Pons (tissue), 1 donor: ENCODE measurements around the gene EPHB1.

ENCODE experiments used
- DNase-seq: peaks from one replicate; pipeline ENCODE4 v3.0.0-alpha.2; 2016; ENCODE audit warnings: low spot score

The EPHB1 gene

GRCh38 chr3:134809427-134810051 lies 14.5 kb downstream of the EPHB1 start:
- DNase-seq, result no peak

DNA sequence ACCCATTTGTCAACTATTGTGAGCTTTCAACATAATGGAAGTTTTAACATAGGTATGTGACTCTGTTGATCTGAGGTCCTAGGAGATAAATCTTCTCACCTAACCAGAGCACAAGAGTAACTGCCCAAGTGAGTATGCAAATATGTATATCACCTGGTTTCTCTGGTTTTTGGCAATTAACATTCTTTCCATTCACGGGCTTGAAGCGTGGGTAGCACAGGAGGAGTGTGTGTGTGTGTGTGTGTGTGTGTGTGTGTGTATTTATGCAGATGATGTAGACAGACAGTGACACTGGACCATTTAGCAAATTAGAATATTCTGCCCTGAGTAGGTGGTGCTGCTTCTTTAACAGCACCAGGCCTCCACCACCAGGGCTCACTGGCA lies 15.0 kb downstream of the EPHB1 start:
- DNase-seq, result no peak

- no peak for DNase-seq
Observed at GRCh38 chr3:134810850-134811249, 15.8 kb downstream of the EPHB1 start.

DNA sequence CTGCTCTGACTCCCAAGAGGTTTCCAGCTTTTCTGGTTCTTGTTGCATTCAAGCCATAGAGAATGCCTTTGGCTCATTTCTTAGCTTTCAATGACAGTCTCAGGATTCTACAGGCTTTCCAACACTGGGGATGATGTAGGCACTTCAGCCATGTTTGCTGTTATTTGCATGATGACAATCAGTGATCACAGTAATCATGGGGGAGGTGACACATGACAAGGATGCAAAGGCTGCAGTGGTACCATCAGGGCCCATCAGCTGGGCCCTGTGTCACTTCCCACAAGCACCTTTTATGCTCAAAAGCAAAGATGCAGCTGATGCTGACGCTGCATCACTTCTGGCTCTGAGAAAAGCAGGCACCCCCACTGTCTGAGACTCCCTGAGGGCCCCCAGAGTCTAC lies 18.6 kb downstream of the EPHB1 start:
- no peak for DNase-seq

DNA sequence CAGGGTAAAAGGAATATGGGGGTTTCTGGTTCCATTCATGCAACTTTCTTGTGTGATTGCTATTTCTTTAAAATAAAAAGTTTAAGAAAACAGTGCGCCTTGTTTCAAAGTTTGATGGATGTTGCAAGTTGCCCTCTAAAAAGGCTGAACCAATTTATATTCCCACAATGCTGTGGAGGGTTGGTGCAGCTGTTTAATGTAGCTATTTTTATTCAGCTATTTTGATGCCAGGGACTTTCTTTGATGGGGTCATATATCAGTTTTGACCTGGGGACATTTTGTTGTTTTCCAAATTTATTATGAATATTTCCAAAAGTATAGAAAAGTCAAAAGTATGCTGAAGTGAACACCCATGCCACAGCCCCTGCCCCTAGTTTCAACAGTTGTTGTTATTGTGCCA lies 20.5 kb downstream of the EPHB1 start:
- DNase-seq, result no peak

DNA sequence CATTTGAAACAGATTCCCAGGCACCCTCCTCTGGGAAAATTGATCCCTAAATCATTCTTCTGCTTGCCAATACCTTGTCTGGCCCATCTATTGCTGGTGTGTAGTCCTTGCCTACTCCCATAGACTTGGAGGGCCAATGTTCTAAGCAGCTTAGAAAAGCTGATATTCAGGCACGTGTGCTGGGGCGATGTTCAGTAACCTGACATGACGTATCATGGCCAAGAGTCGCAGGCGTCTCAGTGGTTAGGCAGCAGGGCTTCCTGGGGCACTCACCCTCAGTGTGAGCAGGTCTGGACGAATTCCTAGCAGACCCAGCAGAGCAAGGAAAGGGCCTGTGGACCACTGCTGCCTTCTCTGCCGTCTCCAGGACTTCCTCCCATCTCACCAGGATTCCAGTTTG lies 21.6 kb downstream of the EPHB1 start:
- DNase-seq, result no peak

GRCh38 chr3:134817297-134817696 lies 22.2 kb downstream of the EPHB1 start:
- no peak for DNase-seq

DNA sequence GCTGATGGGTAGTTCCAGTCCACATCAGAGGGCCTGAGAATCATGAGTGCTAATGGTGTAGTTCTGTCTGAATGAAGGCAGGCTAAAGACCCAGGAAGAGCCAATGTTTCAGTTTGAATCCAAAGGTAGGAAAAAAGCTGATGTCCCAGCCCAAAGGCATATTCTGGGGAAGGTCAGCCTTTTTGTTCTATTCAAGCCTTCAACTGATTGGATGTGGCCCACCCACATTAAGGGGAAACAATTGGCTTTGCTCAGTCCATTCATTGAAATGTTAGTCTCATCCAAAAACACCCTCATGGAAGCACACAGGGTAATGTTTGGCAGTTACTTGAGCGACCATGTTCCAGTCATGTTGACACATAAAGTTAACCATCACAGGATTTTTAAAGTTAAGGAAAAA lies 25.9 kb downstream of the EPHB1 start:
- no peak for DNase-seq

DNA sequence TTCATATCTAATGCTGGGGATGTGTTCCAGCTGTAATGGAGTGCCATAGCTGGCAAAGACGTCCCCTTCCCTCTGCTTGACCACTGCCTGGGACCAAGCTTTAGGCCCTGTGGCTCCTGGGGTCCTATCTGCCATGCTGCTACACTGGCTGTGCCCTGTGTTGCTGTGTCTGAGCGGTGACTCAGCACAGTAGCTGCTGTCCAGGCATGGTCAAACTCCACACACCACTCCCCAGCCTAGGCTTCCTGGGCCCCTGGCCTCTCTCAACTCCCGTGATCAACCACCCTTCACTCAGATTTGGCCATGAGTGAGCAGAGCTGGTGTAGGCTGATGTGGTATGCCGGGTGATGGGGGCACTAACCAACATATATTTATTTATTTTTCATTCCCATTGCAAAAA lies 27.0 kb downstream of the EPHB1 start:
- no peak for DNase-seq

GRCh38 chr3:134823679-134824078 lies 28.6 kb downstream of the EPHB1 start:
- no peak for DNase-seq

- no peak for DNase-seq
Observed at GRCh38 chr3:134824791-134825190, 29.7 kb downstream of the EPHB1 start.

GRCh38 chr3:134827213-134827612 lies 32.2 kb downstream of the EPHB1 start:
- no peak for DNase-seq

DNA sequence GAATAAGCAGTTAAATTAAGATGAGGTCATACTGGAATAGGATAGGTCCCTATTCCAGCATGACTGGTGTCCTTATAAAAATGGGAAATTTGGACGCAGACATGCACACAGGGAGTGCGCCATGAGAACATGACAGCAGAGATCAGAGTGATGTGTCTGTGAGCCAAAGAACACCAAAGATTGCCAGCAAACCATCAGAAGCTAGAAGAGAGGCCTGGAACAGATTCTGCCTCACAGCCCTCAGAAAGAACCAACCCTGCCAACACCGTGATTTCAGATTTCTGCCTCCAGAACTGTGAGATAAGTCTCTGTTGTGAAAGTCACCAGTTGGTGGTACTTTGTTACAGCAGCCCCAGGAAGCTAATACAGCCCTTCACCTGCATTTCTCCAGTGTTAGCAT lies 34.7 kb downstream of the EPHB1 start:
- DNase-seq, result no peak

DNA sequence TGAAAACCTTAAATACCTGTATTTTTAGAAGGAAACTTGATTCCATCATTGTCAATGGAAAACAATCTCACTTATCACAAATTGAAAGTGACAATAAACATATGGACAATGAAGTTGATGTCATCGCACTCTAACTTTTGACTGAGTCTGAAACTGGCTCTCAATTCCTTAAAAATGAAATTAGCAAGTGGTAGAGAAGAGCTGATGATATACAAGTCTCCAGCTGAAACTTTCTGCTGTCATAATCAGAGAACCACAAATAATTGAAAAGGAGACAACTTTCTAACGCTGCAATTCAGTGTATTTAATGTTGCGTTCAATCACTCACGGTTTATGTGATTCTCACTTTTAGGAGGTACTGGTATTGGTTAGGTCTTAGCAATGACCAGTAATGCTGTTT lies 37.5 kb downstream of the EPHB1 start:
- DNase-seq, result no peak

GRCh38 chr3:134833453-134834163 lies 38.5 kb downstream of the EPHB1 start:
- no peak for DNase-seq

DNA sequence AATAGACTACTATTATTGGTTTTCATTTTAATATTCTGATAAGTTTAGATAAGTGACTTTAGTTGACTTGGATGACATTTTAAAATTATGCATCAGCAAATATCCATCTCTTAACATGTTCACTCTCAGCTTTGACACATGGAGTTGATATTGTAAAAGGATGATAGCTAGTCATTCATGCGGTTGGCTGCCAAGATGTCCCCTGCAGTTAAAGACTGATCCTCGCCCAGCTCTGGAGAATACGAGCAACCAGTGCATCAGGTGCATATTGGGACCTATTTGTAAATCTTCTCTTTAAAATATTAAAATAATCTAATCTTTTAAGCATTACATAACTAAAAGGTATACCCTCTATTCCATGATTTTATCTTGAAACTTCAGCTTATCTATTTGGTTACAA lies 41.9 kb downstream of the EPHB1 start:
- no peak for DNase-seq

DNA sequence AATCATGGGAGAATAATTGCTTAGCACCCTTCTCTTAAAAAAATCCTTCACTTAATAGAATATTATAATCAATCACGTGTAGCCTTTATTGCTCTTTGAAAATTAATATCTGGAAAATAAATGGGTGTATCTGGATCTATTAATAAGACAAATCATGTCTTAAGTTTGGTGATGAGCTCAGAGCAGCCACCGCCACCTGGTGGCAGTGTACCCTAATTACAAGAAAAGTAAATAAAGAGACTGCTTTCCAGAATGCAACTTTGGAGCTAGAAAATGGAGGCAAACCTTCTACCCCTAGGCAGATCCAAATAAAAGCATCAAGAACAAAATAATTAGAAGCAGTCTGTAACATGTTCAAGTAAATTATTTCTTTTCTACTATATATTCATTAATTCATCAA lies 43.5 kb downstream of the EPHB1 start:
- DNase-seq, result no peak

DNA sequence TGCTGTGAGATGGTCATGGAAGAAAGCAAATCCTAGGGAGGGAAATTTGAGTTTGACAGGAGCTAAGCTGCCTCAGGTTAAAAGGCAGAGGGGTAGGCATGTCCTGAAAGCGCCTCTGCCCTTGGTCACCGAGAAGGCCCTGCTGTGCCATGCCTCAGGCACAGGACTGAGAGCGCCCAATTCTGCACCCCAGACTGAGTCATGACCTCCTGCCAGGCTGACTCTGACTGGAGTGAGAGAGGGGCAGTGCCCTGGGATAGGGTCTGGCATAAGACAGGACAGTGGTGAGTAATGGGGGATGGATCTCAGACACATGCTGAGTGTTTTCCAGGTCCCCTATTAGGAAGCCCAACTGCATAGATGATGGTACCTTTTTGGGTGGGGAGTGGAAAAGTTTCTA lies 44.4 kb downstream of the EPHB1 start:
- DNase-seq, result no peak

DNA sequence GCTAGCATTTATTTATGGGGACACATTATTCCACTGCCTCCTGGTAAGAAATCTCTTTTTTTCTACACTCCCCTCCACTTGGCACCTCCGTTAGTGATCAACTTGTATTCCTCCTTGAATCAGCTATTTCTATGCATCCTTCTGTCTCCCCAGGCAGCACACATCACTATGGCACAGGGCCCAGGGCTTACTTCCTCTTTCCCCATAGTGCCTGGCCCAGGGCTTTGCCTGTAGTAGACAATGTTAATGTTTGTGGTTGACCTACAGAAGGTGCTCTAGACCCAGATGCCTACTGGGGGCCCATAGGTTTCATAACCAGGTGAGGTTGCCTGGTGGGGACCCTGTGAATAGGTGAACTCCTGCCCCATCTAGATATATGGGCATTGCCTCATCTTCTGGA lies 44.9 kb downstream of the EPHB1 start:
- peak; percentile 51 for DNase-seq

DNA sequence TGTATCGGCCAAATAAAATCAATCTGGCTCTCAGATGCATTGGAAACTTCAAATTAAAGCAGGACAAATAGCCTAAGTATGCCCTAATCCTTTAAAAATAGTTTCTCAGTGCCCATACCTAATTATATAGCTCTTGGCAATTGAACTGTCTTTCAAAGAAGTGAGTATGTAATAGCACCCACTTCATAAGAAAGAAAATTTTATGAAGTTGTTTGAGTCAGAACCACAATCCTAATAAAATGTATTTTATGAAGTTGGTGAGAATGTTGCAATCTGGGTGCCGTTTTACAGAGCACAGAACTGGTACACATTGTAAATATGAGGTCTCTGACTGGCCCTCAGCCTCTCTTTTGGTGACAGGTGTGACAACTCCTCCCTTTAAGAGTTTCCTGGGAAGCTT lies 45.4 kb downstream of the EPHB1 start:
- no peak for DNase-seq

DNA sequence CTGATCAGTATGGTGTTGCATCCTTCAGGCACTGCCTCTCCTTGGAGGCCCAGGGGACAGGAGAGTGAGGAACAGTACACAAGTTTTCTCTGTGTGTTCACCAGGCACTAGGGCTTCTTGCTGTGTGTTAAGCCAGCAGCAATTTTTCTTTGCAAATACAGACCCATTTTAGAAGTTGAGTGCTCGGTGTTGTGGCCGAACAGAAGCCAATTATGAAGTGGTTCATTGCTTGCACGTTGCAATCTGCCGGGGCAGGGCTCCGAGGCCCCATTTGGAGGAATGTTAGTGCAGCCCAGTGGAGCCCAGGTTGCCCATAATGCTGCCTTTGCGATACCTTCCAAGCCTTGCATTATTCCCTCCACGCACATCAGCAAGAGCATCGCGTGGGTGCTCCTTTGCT lies 51.0 kb downstream of the EPHB1 start:
- DNase-seq, result no peak

- DNase-seq, result no peak
Observed at GRCh38 chr3:134846911-134847317, 51.9 kb downstream of the EPHB1 start.

DNA sequence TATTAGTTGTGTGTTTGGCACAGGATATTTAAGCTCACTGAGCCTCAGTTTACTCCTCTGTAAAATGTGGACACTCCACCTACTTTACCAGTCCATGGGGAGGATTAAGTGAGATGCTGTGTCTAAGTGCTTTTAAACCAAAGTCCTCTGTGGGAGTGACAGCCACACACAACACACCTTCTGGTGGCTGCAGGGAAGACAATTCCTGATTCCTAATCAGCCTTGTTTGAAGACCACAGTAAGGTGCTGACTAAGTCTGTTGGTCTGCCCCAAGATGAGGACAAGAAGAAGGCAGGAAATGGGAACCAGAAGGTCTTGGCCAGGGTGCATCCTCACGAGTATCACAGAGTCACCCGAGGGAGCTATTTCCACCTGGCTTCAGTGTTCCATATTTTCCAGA lies 52.3 kb downstream of the EPHB1 start:
- DNase-seq, result no peak

- DNase-seq, result no peak
Observed at GRCh38 chr3:134849561-134849960, 54.5 kb downstream of the EPHB1 start.
